Gastroesophageal sphincter (tissue), 4 donors: ENCODE data around the gene GTF2H2C_2.
A peak's percentile ranks its signal among the peaks of the same experiment; 100 is the strongest.
"Not testable (repeated sequence)": the region's sequence is repeated elsewhere in the genome, so short reads cannot be mapped to it uniquely, and the experiment has no call there.

Source experiments
- ATAC-seq: fragments of 150-250 bp; one replicate; pipeline ENCODE4 v1.9.1; 2016; ENCODE audit warnings: mild to moderate bottlenecking, moderate library complexity
- H3K27ac ChIP-seq, 4 donors: fragments of 200-600 bp; sonication (generic) in 3 of 4; 1 replicate in 3 of 4; 2 replicates in 1 of 4; pipeline ENCODE4 v1.5.1; 2016 to 2019
- H3K27me3 ChIP-seq: fragments of 200-600 bp; sonication (generic); one replicate; pipeline ENCODE4 v1.5.1; 2019
- H3K36me3 ChIP-seq, 2 donors: fragments of 200-600 bp; sonication (generic); one replicate each; pipeline ENCODE4 v1.5.1; 2019; ENCODE audit warnings: control low read depth in 1 of 2
- H3K4me1 ChIP-seq, 3 donors: fragments of 200-600 bp; sonication (generic); 1 replicate in 2 of 3; 2 replicates in 1 of 3; pipeline ENCODE4 v1.5.1; 2016 to 2019; ENCODE audit warnings: control low read depth in 2 of 3
- H3K4me3 ChIP-seq, 2 donors: fragments of 200-600 bp; sonication (generic); one replicate each; pipeline ENCODE4 v1.5.1; 2019; ENCODE audit warnings: mild to moderate bottlenecking in 1 of 2, moderate library complexity in 1 of 2
- H3K9me3 ChIP-seq, 3 donors: fragments of 200-600 bp; sonication (generic); one replicate each; pipeline ENCODE4 v1.5.1; 2017 to 2019; ENCODE audit warnings: control low read depth in 2 of 3
- POLR2A ChIP-seq, 2 donors: fragments of 450-650 bp; IDR thresholded peaks; one replicate each; pipeline ENCODE4 v1.6.1; 2017; ENCODE audit warnings: antibody characterized with exemption in 2 of 2, mild to moderate bottlenecking in 2 of 2, moderate library complexity in 1 of 2
- WGBS, 2 donors: methylation state at CpG; one replicate each; pipeline ENCODE4 v1.1.5; 2018; ENCODE audit warnings: low coverage in 1 of 2; 5-methylcytosine and 5-hydroxymethylcytosine counted together

Gene GTF2H2C_2

GRCh38 chr5:70415117-70415516, at the start of gene GTF2H2C_2:
Gene GTF2H2C_2 (plus strand): TSS chr5:70415368.
- H3K36me3 ChIP-seq, H3K27ac ChIP-seq, H3K27me3 ChIP-seq, H3K4me3 ChIP-seq, H3K4me1 ChIP-seq, H3K9me3 ChIP-seq: not testable (repeated sequence)
- peak; percentile 90 for ATAC-seq
- no CpG with 5 or more reads among the region's 39 CpGs for WGBS, 2 donors

GRCh38 chr5:70400984-70401686, 14.0 kb upstream of the GTF2H2C_2 start:
- not testable (repeated sequence) for H3K36me3 ChIP-seq, H3K9me3 ChIP-seq, H3K27me3 ChIP-seq, H3K4me1 ChIP-seq
- H3K27ac ChIP-seq: peak overlapping the region; percentile 63 to 85 (median 74)
- H3K4me3 ChIP-seq: peak overlapping the region; percentile 52 to 61
- ATAC-seq: peak; percentile 81
- TF ChIP-seq POLR2A (IDR thresholded peaks at IDR 0.05): peak in 1 of 2 donors; percentile 22
- whole genome bisulfite sequencing, 2 donors: no CpG with 5 or more reads among the region's 71 CpGs

- no CpG with 5 or more reads among the region's 1 CpG for WGBS, 2 donors
- not testable (repeated sequence) for ATAC-seq
Measured at GRCh38 chr5:70421322-70421721, 6.2 kb downstream of the GTF2H2C_2 start.

GRCh38 chr5:70423215-70423614, 8.0 kb downstream of the GTF2H2C_2 start:
- H3K4me1 ChIP-seq, ATAC-seq, H3K36me3 ChIP-seq, H3K27ac ChIP-seq, H3K9me3 ChIP-seq, H3K4me3 ChIP-seq, H3K27me3 ChIP-seq: not testable (repeated sequence)
- WGBS, 2 donors: no CpG with 5 or more reads among the region's 3 CpGs

More at GRCh38 chr5:70421322-70421721, 6.2 kb downstream of the GTF2H2C_2 start:
- H3K4me1 ChIP-seq, H3K27me3 ChIP-seq, H3K4me3 ChIP-seq, H3K36me3 ChIP-seq, H3K27ac ChIP-seq, H3K9me3 ChIP-seq: not testable (repeated sequence)

- no CpG with 5 or more reads among the region's 2 CpGs for WGBS, 2 donors
- H3K27ac ChIP-seq, H3K4me3 ChIP-seq, H3K36me3 ChIP-seq, H3K4me1 ChIP-seq, H3K27me3 ChIP-seq, H3K9me3 ChIP-seq, ATAC-seq: not testable (repeated sequence)
Measured at GRCh38 chr5:70438518-70438917, 23.4 kb downstream of the GTF2H2C_2 start.

GRCh38 chr5:70449565-70449964, 34.4 kb downstream of the GTF2H2C_2 start:
- not testable (repeated sequence) for H3K9me3 ChIP-seq, H3K4me1 ChIP-seq, H3K4me3 ChIP-seq, ATAC-seq, H3K36me3 ChIP-seq, H3K27me3 ChIP-seq, H3K27ac ChIP-seq
- 100% methylated on average over 1 of the region's 1 CpG; no CpG with 5 or more reads in 1 of the 2 donors for WGBS, 2 donors

GRCh38 chr5:70451249-70451984, 36.2 kb downstream of the GTF2H2C_2 start:
- WGBS, 2 donors: no CpG with 5 or more reads among the region's 7 CpGs
- peak; percentile 50 for ATAC-seq
- not testable (repeated sequence) for H3K4me1 ChIP-seq, H3K36me3 ChIP-seq, H3K4me3 ChIP-seq, H3K27ac ChIP-seq, H3K27me3 ChIP-seq, H3K9me3 ChIP-seq

- H3K27me3 ChIP-seq, H3K36me3 ChIP-seq, H3K9me3 ChIP-seq, H3K4me1 ChIP-seq, ATAC-seq, H3K4me3 ChIP-seq, H3K27ac ChIP-seq: not testable (repeated sequence)
- no CpG with 5 or more reads among the region's 6 CpGs for whole genome bisulfite sequencing, 2 donors
Measured at GRCh38 chr5:70457093-70457492, 41.9 kb downstream of the GTF2H2C_2 start.

- not testable (repeated sequence) for H3K9me3 ChIP-seq, H3K36me3 ChIP-seq, H3K4me1 ChIP-seq, H3K4me3 ChIP-seq, H3K27me3 ChIP-seq, ATAC-seq, H3K27ac ChIP-seq
- no CpG with 5 or more reads among the region's 13 CpGs for whole genome bisulfite sequencing, 2 donors
Measured at GRCh38 chr5:70459188-70459587, 44.0 kb downstream of the GTF2H2C_2 start.

- ATAC-seq, H3K9me3 ChIP-seq: not testable (repeated sequence)
- WGBS, 2 donors: no CpG with 5 or more reads among the region's 6 CpGs
Measured at GRCh38 chr5:70461984-70462383, 46.8 kb downstream of the GTF2H2C_2 start.

GRCh38 chr5:70464019-70464637, 49.0 kb downstream of the GTF2H2C_2 start:
- no CpG with 5 or more reads among the region's 5 CpGs for WGBS, 2 donors
- not testable (repeated sequence) for H3K4me1 ChIP-seq, ATAC-seq, H3K27ac ChIP-seq, H3K4me3 ChIP-seq, H3K9me3 ChIP-seq, H3K36me3 ChIP-seq, H3K27me3 ChIP-seq

More at GRCh38 chr5:70461984-70462383, 46.8 kb downstream of the GTF2H2C_2 start:
- H3K36me3 ChIP-seq, H3K4me1 ChIP-seq, H3K4me3 ChIP-seq, H3K27me3 ChIP-seq, H3K27ac ChIP-seq: not testable (repeated sequence)

GRCh38 chr5:70469926-70470509, 54.9 kb downstream of the GTF2H2C_2 start:
- WGBS, 2 donors: no CpG with 5 or more reads among the region's 7 CpGs
- not testable (repeated sequence) for H3K4me1 ChIP-seq, ATAC-seq, H3K27ac ChIP-seq, H3K36me3 ChIP-seq, H3K4me3 ChIP-seq, H3K27me3 ChIP-seq, H3K9me3 ChIP-seq
